Left forelimb (tissue), 1 donor: ENCODE measurements around the gene PARD3.
"Not testable (repeated sequence)": the region's sequence is repeated elsewhere in the genome, so short reads cannot be mapped to it uniquely, and the experiment has no call there.

ENCODE experiments used
- DNase-seq: peaks from one replicate; pipeline ENCODE4 v3.0.0-alpha.2; 2018; ENCODE audit warnings: low spot score

PARD3 gene

GRCh38 chr10:34766811-34767494 is 48.1 kb downstream of the PARD3 start:
- DNase-seq = no peak

- no peak for DNase-seq
Measured at GRCh38 chr10:34766266-34766600, 48.9 kb downstream of the PARD3 start.

DNA sequence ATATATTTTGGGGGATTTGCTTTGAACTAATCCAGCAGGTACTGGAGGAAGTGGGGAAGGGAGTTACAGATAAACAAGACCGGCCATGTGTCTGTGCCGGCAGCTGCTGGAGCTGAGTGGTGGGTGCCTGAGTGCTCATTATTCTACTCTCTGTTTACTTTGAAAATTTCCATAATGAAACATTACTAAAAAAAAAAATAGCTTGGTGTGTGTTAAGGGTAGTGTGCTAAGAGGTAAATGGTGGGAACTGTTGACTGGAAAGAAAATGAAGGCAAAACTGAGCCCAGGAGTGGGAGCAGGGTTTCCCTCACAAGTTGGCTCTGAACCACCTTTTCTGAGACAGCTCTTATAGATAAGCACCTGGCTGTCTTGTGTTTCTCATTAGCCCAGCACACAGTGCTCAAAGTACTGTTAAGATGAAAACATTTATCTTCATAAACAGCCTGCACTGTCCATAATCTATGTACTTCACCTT is 50.6 kb downstream of the PARD3 start:
- DNase-seq = no peak

DNA sequence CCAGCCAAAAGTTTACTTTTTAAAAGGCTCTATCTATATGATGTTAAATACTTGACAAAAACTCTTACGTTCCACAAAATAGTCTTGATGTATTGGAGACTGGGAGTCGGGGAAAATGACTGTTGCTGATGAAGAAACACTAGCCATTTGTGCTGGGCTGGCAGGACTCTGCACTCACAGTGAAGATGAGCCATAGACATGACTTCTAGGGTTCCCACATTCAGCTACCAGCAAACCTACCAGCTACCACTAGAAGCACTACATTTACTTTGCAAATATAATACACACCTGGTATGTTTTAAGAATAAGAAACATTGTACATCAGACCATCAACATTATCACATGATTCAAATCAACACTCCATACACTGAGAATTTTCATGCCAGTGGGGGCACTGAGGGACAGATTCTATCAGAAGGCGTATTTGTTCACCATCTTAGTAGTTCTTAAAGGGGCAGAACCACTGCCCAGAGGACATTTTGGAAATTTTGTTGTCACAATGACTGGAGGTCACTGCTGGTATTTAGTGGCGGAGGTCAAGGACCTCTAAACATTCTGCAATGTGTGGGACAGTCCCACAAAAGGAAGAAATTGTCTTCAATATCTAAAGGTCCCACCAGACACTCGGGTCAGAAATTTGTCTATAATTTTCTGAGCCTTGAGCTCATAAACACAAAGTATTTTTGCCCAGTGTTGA is 52.3 kb downstream of the PARD3 start:
- DNase-seq = no peak

- no peak for DNase-seq
Measured at GRCh38 chr10:34762156-34762555, 52.9 kb downstream of the PARD3 start.

DNA sequence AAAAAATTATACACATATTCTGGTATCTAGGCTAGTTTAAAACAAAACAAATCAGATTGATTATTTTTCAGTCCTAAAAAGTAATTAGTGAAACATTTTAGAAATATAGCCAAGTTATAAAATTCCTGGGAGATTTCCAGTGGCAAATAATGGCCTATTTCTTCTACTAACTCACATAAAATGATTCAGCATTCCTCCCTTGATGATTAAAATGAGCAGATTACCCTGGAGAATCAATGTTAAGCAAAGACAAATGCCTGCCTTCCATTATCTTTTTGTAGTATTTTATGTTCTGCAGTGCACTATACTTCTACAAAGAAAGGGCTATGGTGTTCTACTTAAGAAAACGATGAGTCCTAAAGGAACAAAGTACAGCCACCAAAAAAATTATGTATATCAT is 53.6 kb downstream of the PARD3 start:
- no peak for DNase-seq

- no peak for DNase-seq
Measured at GRCh38 chr10:34760606-34761005, 54.5 kb downstream of the PARD3 start.

- no peak for DNase-seq
Measured at GRCh38 chr10:34759837-34760215, 55.3 kb downstream of the PARD3 start.

DNA sequence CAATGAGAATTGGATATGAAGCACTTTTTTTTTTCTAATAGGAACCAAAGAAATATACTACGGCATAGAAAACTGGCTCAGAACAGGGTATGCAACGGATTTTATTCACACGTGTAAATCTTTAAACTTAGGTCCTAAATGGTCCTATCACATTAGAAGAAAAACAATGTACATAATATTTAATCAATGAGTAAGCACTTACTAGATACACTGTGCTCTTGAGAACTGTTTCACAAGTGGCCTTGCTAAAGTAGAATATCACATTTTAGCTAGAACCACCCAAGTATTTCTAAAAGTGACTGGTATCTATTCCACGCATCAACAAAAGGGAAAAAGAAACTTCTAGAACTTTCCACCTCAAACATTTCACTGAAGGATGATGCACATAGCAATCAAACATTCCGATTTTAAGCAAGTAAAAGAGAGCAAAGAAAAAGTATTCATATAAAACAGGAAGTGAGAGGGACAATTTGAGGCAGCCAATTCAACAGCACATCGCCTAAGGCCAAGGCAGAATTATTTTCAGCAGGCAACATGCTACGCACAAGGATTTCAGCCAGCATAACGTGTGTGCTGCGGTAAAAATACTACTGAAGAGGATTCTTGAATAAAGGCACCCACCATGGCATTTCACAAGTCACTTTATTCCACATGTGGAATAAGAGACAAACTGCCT is 55.8 kb downstream of the PARD3 start:
- DNase-seq = no peak

GRCh38 chr10:34758447-34758996 is 56.6 kb downstream of the PARD3 start:
- no peak for DNase-seq

GRCh38 chr10:34757933-34758332 is 57.2 kb downstream of the PARD3 start:
- no peak for DNase-seq

DNA sequence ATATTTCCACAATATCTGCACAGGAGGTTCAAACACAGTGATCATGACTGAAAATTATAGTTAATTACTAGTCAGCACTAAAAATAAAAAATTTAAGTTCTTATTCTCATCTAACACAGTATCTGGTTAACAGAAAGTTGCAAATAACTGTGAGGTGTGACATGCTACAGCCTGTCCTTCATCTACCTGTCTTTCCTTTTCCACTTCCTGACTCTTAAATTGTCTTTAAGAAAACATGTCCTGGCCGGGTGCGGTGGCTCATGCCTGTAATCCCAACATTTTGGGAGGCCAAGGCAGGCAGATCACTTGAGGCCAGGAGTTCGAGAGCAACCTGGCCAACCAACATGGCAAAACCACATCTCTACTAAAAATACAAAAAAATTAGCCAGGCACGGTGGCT is 57.9 kb downstream of the PARD3 start:
- not testable (repeated sequence) for DNase-seq

GRCh38 chr10:34756584-34756983 is 58.5 kb downstream of the PARD3 start:
- no peak for DNase-seq

DNA sequence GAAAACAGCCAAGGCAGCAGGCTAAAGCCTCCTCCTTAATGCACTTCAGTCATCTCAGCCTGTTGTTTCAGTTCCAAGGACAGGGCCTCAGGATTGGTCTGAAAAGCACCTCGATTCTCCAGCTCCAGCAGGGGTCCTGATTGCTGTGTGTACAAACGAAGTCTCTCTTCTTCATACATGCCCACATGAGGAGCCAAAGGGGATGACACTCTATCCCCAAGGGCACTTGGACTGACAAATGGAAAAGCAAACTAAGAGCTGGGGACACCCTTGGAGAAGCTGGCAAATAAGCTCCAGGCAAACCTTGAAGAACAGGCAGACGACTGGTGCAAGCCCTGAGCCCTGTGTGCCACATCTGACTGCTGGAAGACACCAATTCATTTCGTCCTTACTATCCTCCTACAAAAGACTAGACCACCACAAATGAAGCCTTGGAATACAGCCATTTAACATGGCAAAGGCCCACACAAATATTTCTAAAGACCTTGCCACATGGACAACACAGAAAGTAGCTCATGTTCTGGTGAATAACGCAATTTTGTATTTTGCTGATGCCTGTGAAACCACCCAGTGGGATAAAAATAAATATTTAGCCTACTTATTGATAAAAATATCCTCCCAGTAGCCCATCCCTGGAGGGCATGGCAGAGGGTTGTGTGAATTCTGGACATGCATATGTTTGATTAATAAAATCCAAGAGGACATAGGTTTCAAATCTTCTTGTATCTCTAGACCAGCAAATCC is 61.9 kb downstream of the PARD3 start:
- no peak for DNase-seq

- no peak for DNase-seq
Measured at GRCh38 chr10:34751272-34751671, 63.8 kb downstream of the PARD3 start.

GRCh38 chr10:34750795-34751194 is 64.3 kb downstream of the PARD3 start:
- DNase-seq = not testable (repeated sequence)

DNA sequence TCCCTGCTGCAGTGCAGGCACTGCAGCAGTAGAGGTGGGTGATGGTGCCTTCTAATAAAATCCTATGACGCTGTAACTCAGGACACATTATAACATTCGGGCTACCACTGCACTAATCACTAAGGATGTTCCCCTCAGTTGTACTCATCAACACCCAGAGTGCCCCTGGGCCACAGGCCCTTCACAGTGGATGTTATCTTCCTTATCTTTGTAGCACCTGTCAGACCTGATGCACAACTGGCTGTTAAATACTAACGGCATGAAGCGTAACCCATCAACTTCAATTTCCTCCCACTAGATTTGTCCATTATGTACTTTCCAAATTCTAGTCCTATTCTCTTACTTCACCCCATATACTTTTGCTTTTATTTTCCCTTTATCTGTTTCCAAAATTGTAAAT is 66.3 kb downstream of the PARD3 start:
- no peak for DNase-seq

- DNase-seq = no peak
Measured at GRCh38 chr10:34748357-34748756, 66.7 kb downstream of the PARD3 start.

DNA sequence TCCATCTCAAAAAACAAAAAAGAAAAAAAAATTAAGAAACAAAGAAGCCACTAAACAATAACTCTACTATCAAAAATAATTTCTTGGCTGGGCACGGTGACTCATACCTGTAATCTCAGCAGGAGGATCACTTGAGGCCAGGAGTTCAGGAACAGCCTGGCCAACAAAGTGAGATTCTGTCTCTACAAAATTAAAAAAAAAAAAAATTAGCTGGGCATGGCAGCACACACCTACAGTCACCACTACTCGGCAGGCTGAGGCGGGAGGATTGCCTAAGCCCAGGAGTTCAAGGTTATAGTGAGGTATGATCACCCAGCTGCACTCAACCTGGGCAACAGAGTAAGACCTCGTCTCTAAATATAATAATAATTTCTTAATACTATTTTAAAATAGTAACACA is 69.0 kb downstream of the PARD3 start:
- DNase-seq = no peak

- DNase-seq = no peak
Measured at GRCh38 chr10:34745244-34745643, 69.9 kb downstream of the PARD3 start.

GRCh38 chr10:34744590-34744989 is 70.5 kb downstream of the PARD3 start:
- DNase-seq = no peak

- DNase-seq = no peak
Measured at GRCh38 chr10:34743814-34744213, 71.3 kb downstream of the PARD3 start.
